Smooth muscle cell of the pulmonary artery (primary cell): ENCODE data around the gene ASCL5. TPM values are rescaled to one million over a fixed set of nuclear protein-coding genes. Genes with fewer than 3 reads are reported as not detected.

Experiments
- total RNA-seq: library from RNA; depleted of rRNA; stranded (reverse); fragments of >200 nt; gene quantifications from 2 replicates; pipeline ENCODE4 v1.2.3, GENCODE V29; 2014

Gene ASCL5
- total RNA-seq: not detected in 2 replicates

GRCh38 chr1:201126832-201127754 is at the start of gene ASCL5:
Gene ASCL5, minus strand, starts transcription at chr1:201127184. Its CDS starts 11,812 bp downstream, at chr1:201115372.

GRCh38 chr1:201154389-201155165 is 27.6 kb upstream of the ASCL5 start, which contains the start of gene TMEM9:
Gene TMEM9, minus strand, starts transcription at chr1:201154474. Its CDS starts 551 bp downstream, at chr1:201153923.

GRCh38 chr1:201112173-201112731 is 14.7 kb downstream of the ASCL5 start, which contains the start of gene CACNA1S:
Gene CACNA1S, minus strand, starts transcription at chr1:201112426. Its CDS starts 87 bp downstream, at chr1:201112339.

Other genes with a start within 250 kb of the ASCL5 start
- 0.03 and 0.07 TPM in 2 replicates for gene INAVA, start 232.3 kb downstream of the ASCL5 start, total RNA-seq
- 0.13 and 0.91 TPM in 2 replicates for gene KIF21B, start 103.5 kb downstream of the ASCL5 start, total RNA-seq
- gene CACNA1S, start 14.8 kb downstream of the ASCL5 start, total RNA-seq: 0.07 TPM in 1 of 2 replicates, not detected in the other
- gene TMEM9, start 27.3 kb upstream of the ASCL5 start, total RNA-seq: 66.0 and 78.4 TPM in 2 replicates
- gene IGFN1, start 63.6 kb upstream of the ASCL5 start, total RNA-seq: 0.07 TPM in 1 of 2 replicates, not detected in the other
- gene PKP1, start 156.3 kb upstream of the ASCL5 start, total RNA-seq: 0.13 and 0.30 TPM in 2 replicates